HG02588 (cell line): ENCODE data around the gene TGM2.

Source experiments
- ATAC-seq: cut with Tn5 transposase; IDR thresholded peaks from one replicate; pipeline ENCODE4 v1.9.1; 2021; ENCODE audit warnings: mild to moderate bottlenecking, moderate library complexity; ENCODE audit not compliant: unreplicated experiment

The TGM2 gene

DNA sequence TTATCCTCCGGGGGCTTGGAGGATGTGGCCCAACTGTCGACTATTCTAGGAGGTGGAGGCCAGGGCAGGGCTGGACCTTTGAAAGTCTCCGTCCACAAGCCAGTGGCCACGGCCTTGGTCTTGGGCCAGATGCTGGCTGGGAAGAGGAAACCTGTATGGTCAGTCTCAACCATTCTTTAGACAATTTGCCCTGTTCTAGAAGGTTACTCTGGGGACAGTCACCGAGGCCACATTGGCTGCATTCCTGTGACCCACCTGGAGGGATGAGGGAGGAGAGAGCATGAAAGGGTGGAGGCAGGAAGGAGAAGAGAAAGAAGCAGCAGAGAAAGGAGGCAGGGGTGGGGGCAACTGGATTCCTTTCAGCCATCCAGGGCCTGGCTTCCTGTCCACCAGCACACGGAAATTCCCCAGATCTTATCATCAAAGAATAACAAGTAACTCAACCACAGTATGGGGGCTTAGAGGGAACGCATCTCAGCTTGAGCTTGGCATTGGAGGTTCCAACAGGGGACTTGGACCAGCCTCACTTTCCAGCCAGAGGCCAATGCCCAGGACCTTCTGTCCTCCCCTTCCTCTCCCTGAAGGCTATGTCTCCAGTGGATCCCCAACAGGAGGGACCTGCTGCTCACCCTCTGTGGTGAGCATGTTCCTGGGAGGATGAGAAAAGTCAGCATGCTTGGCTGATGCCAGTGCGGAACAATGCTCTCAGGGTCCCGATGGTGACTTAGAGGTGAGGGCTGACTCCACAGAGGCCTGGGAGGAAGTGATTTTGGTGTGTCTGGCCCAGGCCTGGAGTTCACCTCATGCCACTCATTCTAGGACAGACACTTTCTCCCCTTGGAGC lies 30.4 kb downstream of the TGM2 start:
- ATAC-seq, result no peak

DNA sequence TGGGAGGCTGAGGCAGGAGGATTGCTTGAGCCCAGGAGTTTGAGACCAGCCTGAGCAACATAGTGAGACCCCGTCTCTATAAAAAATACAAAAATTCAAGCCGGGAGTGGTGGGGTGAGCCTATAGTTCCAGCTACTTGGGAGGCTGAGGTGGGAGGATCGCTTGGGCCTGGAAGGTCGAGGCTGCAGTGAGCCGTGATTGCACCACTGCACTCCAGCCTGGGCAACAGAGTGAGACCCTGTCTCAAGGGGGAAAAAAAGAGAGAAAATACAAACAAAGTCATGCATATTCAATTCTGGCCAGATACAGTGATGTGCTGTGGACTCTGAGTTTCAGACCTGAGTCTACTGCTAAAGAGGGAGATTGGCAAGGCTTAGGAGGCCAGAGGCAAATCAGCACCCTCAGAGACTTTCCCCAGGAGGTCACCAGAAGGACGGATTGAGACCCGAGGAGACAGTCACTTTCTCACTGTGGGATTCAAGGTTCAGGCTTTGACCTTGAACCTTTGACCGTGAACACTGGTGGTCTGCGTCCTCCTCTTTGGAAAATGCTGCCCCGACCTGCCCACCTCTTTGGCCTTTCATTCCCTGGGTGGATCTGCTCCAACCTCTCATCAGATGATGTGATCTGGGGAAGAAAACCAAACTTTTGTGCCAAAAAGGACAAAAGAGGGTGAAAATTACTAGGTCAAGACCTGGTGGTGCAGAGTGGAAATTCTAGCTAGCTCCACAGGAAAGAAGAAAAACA lies 31.2 kb downstream of the TGM2 start:
- no peak for ATAC-seq

DNA sequence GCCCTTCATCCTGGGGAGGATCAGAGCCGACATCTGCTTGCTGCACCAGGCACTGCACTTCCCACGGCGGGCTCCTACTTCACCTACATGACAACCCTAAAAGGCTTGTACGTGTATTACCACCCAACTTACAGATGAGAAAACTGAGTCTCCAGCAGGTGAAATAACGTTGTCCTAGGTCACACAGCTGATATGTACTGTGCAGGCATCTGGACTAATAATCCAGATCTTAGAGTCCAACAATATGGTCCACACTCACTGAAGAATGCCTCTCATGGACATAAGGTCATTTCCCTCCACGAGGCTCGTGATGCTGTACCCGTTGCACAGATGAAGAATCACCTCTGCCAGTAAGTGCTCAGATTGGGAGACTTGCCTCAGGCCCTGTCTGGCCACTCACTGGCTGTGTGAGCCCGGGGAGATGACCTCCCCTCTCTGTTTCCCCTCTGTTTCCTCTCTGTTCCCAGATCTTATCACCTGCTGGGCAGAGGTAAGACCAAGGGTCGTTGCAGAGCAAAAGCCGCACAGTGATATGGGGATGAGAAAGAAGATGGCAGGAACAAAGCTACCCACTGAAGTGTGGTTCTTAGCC lies 32.1 kb downstream of the TGM2 start:
- no peak for ATAC-seq

DNA sequence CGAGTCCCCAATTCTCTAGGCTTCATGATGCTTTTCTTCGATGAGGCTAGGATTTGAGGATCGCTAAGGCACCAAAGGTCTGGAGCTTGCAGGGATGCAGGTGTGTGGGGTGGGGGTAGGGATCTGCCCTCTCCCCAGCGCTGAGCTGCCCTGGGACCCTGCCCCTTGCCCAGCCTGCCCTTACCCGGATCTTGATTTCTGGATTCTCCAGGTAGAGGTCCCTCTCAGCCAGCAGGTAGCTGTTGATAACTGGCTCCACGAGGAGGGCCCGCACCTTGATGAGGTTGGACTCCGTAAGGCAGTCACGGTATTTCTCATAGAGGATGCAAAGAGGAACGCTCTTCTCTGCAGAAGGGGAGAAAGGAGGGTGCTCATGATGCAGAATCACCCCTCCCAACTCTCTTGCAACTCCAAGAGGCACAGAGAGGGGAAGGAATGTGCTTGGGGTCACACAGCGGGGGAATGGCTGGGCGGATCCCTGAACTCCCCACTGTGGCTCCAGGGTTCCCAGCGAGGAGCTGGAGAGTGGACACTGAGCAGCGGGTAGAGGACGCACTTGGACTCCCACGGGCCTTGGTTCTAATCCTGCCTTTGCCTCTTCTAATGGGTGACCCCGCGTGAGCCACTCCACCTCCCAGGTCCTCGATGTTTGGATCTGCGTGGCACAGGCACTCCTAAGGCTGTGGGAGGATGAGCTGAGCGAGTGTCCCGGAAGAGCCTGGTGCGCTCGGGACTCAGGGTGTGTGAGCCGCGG lies 32.7 kb downstream of the TGM2 start:
- ATAC-seq, result no peak

- no peak for ATAC-seq
Measured at GRCh38 chr20:38131588-38132121, 33.4 kb downstream of the TGM2 start.

GRCh38 chr20:38130687-38131587 lies 34.1 kb downstream of the TGM2 start:
- no peak for ATAC-seq

- ATAC-seq, result no peak
Measured at GRCh38 chr20:38129893-38130609, 35.0 kb downstream of the TGM2 start.

GRCh38 chr20:38129248-38129865 lies 35.7 kb downstream of the TGM2 start:
- ATAC-seq, result no peak

DNA sequence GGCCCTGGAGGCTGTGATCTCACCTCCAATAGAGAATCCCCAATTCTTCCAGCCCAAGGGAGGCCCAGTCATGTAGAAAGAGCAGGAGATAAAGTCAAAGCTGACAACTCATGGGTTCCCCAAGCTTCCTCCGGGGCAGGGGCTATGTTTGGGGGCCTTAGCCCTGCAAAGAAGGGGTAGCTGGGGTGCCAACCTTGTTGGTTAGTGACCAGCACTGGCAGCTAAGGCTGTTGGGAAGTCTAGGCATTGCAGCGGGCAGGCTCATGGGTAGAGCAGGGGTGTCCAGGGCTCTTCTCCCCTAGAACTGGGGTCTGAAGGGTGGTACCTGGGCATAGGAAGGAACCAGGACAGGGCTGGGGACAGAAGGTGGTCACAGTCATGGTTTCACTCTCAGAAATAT lies 36.4 kb downstream of the TGM2 start:
- ATAC-seq, result no peak

- no peak for ATAC-seq
Measured at GRCh38 chr20:38127920-38128528, 37.0 kb downstream of the TGM2 start.

- no peak for ATAC-seq
Measured at GRCh38 chr20:38126932-38127621, 38.0 kb downstream of the TGM2 start.

GRCh38 chr20:38126146-38126921 lies 38.7 kb downstream of the TGM2 start:
- ATAC-seq, result no peak

DNA sequence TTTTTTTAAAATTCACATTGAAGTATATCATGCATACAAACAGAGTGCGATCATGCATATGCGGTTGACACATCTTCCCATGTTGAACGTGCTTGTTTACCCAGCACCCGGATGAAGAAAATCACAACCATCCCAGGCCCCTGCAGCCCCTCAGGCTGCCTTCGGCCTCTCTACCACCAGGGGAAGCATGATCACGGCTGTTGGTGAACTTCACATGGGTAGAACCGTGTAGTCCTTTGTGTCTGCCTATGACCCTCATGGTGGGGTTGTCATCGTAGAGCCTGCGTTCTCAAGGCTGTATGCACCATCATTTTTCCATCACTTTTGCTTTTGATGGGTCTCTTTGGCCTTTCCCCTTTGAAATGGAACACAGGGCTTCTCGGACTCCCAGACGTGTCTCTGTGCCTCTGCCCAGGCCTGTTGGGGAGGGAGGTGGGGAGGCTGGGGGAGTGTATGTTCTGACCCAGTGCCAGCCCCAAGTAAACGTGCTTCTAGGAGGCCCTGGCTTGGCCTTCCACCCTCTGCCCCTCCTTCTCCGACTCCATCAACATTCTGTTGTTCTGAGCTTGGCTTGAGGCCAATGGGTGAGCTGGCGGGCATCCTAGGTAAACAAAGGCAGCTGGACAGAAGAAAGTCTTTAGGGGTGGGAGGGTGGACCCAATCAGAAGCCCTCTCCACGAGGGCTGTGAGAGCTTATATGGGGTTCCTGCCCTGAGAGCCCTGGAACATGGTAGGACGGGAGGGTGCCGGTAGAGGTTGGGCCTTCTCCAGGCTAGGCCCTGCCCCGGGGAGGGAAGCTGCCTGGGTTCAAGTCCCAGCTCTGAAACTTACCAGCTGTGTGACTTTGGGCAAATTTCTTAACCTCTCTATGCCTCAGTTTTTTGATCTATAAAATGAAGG lies 39.7 kb downstream of the TGM2 start:
- no peak for ATAC-seq

DNA sequence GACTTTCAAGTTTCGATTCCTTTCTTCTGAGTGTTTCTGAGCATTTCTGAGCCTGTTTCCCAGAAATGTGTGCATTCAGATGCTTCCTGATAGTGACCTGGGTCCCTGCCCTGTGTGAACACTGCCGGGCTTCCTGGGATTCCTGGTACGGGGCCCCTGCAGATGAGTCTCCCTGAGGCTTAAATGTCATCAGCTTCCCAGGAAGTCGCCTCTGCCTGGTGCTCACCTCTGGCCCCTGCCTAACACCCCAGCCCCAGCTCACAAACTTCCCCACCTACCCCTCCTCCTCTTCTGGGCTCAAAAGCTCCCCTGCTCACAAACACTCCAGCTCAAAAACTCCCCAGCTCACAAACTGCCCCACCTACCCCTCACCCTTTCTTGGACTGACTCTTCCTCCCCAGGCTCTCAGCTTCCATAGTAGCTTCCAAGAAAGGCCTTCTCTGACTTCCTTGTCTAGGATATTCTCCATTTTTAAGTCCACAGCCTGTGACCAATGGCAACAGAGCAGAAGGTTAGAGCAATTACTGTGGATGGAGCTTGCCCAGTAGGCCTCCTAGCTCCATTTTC lies 42.0 kb downstream of the TGM2 start:
- no peak for ATAC-seq

DNA sequence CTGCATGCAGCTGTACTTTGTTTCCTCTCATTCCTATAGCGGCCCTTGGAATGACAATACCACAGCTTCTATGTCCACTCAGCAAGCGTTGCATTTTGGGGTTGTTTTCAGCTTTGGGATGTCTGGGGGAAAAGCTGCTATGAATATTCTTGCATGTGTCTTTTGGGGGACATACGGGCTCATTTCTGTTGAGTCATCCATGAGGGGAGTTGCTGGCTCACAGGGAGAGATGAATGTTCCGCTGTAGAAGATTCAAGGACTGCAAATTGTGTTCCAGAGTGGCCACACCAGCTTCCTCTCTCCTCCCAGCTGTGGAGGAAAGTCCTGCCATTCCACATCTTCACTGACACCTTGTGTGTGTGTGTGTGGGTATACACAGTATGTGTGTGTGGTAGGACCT lies 43.3 kb downstream of the TGM2 start:
- no peak for ATAC-seq

GRCh38 chr20:38120625-38120988 lies 44.5 kb downstream of the TGM2 start:
- ATAC-seq, result no peak
